K562 (cell line): Measurements from ENCODE around the gene KRT39. TPM values are rescaled to one million over a fixed set of nuclear protein-coding genes. Genes with fewer than 3 reads are reported as not detected.
A peak's percentile ranks its signal among the peaks of the same experiment; 100 is the strongest.

Source experiments
- ATAC-seq: fragments of 200-7000 bp; cut with Tn5 transposase; 3 replicates; pipeline ENCODE4 v1.9.1; 2020; ENCODE audit warnings: moderate library complexity
- BruUV-seq: library from RNA; stranded (reverse); fragments of 400-500 nt; replicated peaks from 2 replicates; lab custom pipeline; 2021; lab: Mats Ljungman, UMichigan
- CTCF ChIA-PET: fragments of 300-600 bp; formaldehyde crosslinking; extraction: SDS; loops from one replicate; lab custom pipeline; 2021; ENCODE audit warnings: low intra/inter-chr PET ratio; lab: Yijun Ruan, JAX
- POLR2A ChIA-PET: fragments of 300-600, 350-650 bp; sonication (Branson Sonifier 250); formaldehyde crosslinking; extraction: SDS; loops from one replicate; lab custom pipeline; 2021; ENCODE audit warnings: antibody characterized with exemption, inconsistent platforms; lab: Yijun Ruan, JAX
- DNase-seq, 4 experiments: peaks; one replicate each; pipeline versions ENCODE4 v3.0.0 to v3.0.0-alpha.2; 2011 to 2018; ENCODE audit warnings: low spot score in 3 of 4, mixed read lengths in 3 of 4; ENCODE audit errors: extremely low read depth in 1 of 4
- FAIRE-seq: peaks from 2 replicates; lab custom pipeline; 2011; peaks lifted over from hg19 to GRCh38; lab: Jason Lieb, UNC
- H2AFZ ChIP-seq: 2 replicates; pipeline ENCODE4 v1.6.0; 2011; ENCODE audit warnings: low read depth, low read length, control low read depth, inconsistent platforms
- H3K27ac ChIP-seq: fragments of 200-600 bp; 3 replicates; pipeline ENCODE4 v1.8.0; 2011; ENCODE audit warnings: low read depth, mild to moderate bottlenecking, control low read depth, inconsistent platforms, low read length, moderate library complexity, mixed read lengths; ENCODE audit errors: extremely low read depth
- H3K27me3 ChIP-seq, 2 experiments: fragments of 300-600 bp in 1 of 2; 2 replicates in 1 of 2; 3 replicates in 1 of 2; pipeline versions ENCODE4 v1.6.0 to v1.8.0; 2011; ENCODE audit warnings: inconsistent platforms in 2 of 2, low read length in 2 of 2, mild to moderate bottlenecking in 1 of 2, mixed read lengths in 1 of 2, moderate library complexity in 1 of 2; ENCODE audit not compliant: control insufficient read depth in 2 of 2, insufficient read depth in 2 of 2
- H3K36me3 ChIP-seq: fragments of 300-600 bp; 3 replicates; pipeline ENCODE4 v1.8.0; 2011; ENCODE audit warnings: mild to moderate bottlenecking, low read length, inconsistent platforms; ENCODE audit not compliant: control insufficient read depth, insufficient read depth
- H3K4me1 ChIP-seq, 2 experiments: fragments of 200-600 bp in 1 of 2; replicated peaks in 1 of 2; 2 replicates in 1 of 2; 3 replicates in 1 of 2; pipeline versions ENCODE4 v1.5.1 to v1.8.0; 2011; ENCODE audit warnings: inconsistent platforms in 2 of 2, low read length in 2 of 2, mild to moderate bottlenecking in 1 of 2, mixed read lengths in 1 of 2, moderate library complexity in 1 of 2; ENCODE audit not compliant: control insufficient read depth in 2 of 2, insufficient read depth in 2 of 2
- H3K4me2 ChIP-seq: 2 replicates; pipeline ENCODE4 v1.6.1; 2011; ENCODE audit warnings: low read length, control low read depth, inconsistent platforms, mixed read lengths; ENCODE audit not compliant: insufficient read depth
- H3K4me3 ChIP-seq: fragments of 200-600 bp; sonication (generic), shearing (Covaris generic); 2 replicates; pipeline ENCODE4 v1.5.1; 2016; ENCODE audit warnings: control low read depth, inconsistent platforms
- H3K79me2 ChIP-seq: fragments of 200-600 bp; 3 replicates; pipeline ENCODE4 v1.8.0; 2011; ENCODE audit warnings: low read length, inconsistent platforms; ENCODE audit not compliant: control insufficient read depth, insufficient read depth
- H3K9ac ChIP-seq, 2 experiments: 2 replicates each; pipeline versions ENCODE4 v1.6.0 to v1.6.1; 2011; ENCODE audit warnings: low read depth in 2 of 2, low read length in 2 of 2, control low read depth in 1 of 2, inconsistent platforms in 1 of 2, mild to moderate bottlenecking in 1 of 2, mixed read lengths in 1 of 2; ENCODE audit not compliant: insufficient read depth in 1 of 2
- H3K9me1 ChIP-seq: one replicate; pipeline ENCODE4 v1.6.0; 2011; ENCODE audit warnings: inconsistent platforms, mild to moderate bottlenecking, low read length, moderate library complexity; ENCODE audit not compliant: control insufficient read depth, insufficient read depth
- H3K9me3 ChIP-seq: replicated peaks from 2 replicates; pipeline ENCODE4 v1.5.1; 2011; ENCODE audit warnings: low read depth, low read length, inconsistent platforms; ENCODE audit not compliant: control insufficient read depth, insufficient read depth
- H4K20me1 ChIP-seq: replicated peaks from 2 replicates; pipeline ENCODE4 v1.6.1; 2011; ENCODE audit warnings: low read length, inconsistent platforms, mixed read lengths; ENCODE audit not compliant: control insufficient read depth, insufficient read depth
- MAX ChIP-seq: sonication (generic); formaldehyde crosslinking; IDR thresholded peaks from 2 replicates; pipeline ENCODE4 v1.9.0; 2022; ENCODE audit warnings: mild to moderate bottlenecking, missing genetic modification reagents
- ZNF121 ChIP-seq: sonication (generic); formaldehyde crosslinking; conservative IDR thresholded peaks from 2 replicates; pipeline ENCODE4 v1.8.0; 2022; ENCODE audit warnings: missing genetic modification reagents
- ZNF316 ChIP-seq: fragments of 450-650 bp; IDR thresholded peaks from 2 replicates; pipeline ENCODE4 v1.6.1; 2016
- ZNF655 ChIP-seq: fragments of 250-450 bp; sonication (Bioruptor Pico); IDR thresholded peaks from 2 replicates; pipeline ENCODE4 v1.5.0; 2021
- WGBS: fragments of 100-300 bp; shearing (Covaris generic); methylation state at CpG from one replicate; pipeline ENCODE4 v1.1.6; 2016; ENCODE audit warnings: low coverage, mixed read lengths; ENCODE audit not compliant: insufficient coverage; ENCODE audit errors: missing lambda C conversion rate; 5-methylcytosine and 5-hydroxymethylcytosine counted together
- in situ Hi-C: fragments of 300-500 bp; cut with MboI; formaldehyde crosslinking; loops from 4 replicates; pipeline ENCODE4 v1.15.0; 2018; ENCODE audit warnings: inconsistent platforms, mixed read lengths
- intact Hi-C: fragments of 100-400 bp; cut with micrococcal nuclease; formaldehyde crosslinking; loops from 2 replicates; pipeline ENCODE4 v1.14.2; 2022
- polyA plus RNA-seq, 8 experiments: library from polyadenylated mRNA; depleted of rRNA in 4 of 8; stranded (reverse) in 5 of 8; unstranded in 3 of 8; fragments of >200 nt; fragmentation: Nextera tagmentation in 2 of 8; fragmentation: Illumina TruSeq in 1 of 8; extraction: Ambion mirVana in 2 of 8; extraction: Trizol in 1 of 8; gene quantifications; 2 replicates each; pipeline versions ENCODE4 v1.2.1 to v1.2.3, GENCODE V29; 2011 to 2014; ENCODE audit warnings: inconsistent platforms in 1 of 8, missing spikeins in 1 of 8
- total RNA-seq, 7 experiments: library from RNA; depleted of rRNA in 6 of 7; stranded (reverse); fragments of >200 nt in 6 of 7; fragmentation: Illumina TruSeq in 2 of 7; extraction: Trizol in 2 of 7; gene quantifications; 2 replicates each; pipeline versions ENCODE4 v1.2.1 to v1.2.3, GENCODE V29; 2011 to 2021; ENCODE audit warnings: low replicate concordance in 1 of 7
- TF ChIP-seq, protein P1 (sequence below): IDR thresholded peaks from 2 replicates; pipeline ENCODE4 v1.6.1; 2016; ENCODE audit warnings: missing genetic modification characterization, missing compliant biosample characterization

KRT39 gene
- total and polyA plus RNA-seq, 9 of the 15 experiments (the other 6 are each of a cell fraction or from before 2014, with no cell fraction given): not detected

GRCh38 chr17:40975516-40975915, 8.8 kb upstream of the KRT39 start:
- intact Hi-C loops: no loop called here
- H3K9me3 ChIP-seq: no peaks in the 10 kb centered on the region
- in situ Hi-C loops: no loop called here
- H2AFZ ChIP-seq: no peak overlapping the region
- ATAC-seq (no peak), DNase-seq (no peak), FAIRE-seq (no peak)
- H3K4me3 ChIP-seq: no peak overlapping the region
- peaks cover 3 to 18% of the 10 kb centered on the region in 2 experiments; a peak in 3 of 5 replicates for H3K27me3 ChIP-seq
- H3K27ac ChIP-seq: no peak overlapping the region
- H3K79me2 ChIP-seq: no peaks in the 10 kb centered on the region
- H3K4me1 ChIP-seq: no peaks in the 10 kb centered on the region; a peak in 1 of 5 replicates
- no peak overlapping the region for H3K4me2 ChIP-seq
- no peak for TF ChIP-seq MAX
- TF ChIP-seq ZNF316: peak; percentile 20; the same call in 1 of the 2 replicates
- no peak for TF ChIP-seq ZNF655
- CTCF ChIA-PET: no interaction called here
- POLR2A ChIA-PET: no interaction called here
- peaks cover 3% of the 10 kb centered on the region for H3K9me1 ChIP-seq
- H4K20me1 ChIP-seq: no peaks in the 10 kb centered on the region; the same call in 1 of the 2 replicates
- BruUV-seq: no TSS peak
- no peak overlapping the region for H3K9ac ChIP-seq
- no peaks in the 10 kb centered on the region for H3K36me3 ChIP-seq

DNA sequence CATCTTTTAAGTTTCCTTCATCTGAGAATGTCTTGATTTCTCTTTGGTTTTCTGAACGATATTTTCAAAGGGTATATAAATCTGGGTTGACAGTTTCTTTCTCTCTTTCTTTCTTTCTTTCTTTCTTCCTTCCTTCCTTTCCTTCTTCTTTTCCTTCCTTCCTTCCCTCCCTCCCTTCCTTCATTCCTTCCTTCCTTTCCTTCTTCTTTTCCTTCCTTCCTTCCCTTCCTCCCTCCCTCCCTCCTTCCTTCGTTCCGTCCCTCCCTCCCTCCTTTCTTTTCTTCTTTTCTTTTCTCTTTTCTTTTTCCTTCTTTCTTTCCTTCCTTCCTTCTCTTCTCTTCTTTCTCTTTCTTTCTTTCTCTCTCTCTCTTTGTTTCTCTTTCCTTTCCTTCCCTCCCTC, 7.6 kb upstream of the KRT39 start:
- Histone ChIP-seq H3K9me1 (no peaks in the 10 kb centered on the region), H3K4me1 (no peaks in the 10 kb centered on the region), H3K79me2 (no peaks in the 10 kb centered on the region), H3K9me3 (no peaks in the 10 kb centered on the region), H4K20me1 (no peaks in the 10 kb centered on the region; the same call in 1 of the 2 replicates)
- ChIA-PET POLR2A (interaction anchor here (0.6 kb wide), 1 partner anchor 715 kb away, joined by 3 read pairs; no protein-coding TSS in a partner anchor), CTCF (no interaction called here)
- in situ Hi-C loops: no loop called here
- no peak for FAIRE-seq
- TF ChIP-seq, protein P1, sequence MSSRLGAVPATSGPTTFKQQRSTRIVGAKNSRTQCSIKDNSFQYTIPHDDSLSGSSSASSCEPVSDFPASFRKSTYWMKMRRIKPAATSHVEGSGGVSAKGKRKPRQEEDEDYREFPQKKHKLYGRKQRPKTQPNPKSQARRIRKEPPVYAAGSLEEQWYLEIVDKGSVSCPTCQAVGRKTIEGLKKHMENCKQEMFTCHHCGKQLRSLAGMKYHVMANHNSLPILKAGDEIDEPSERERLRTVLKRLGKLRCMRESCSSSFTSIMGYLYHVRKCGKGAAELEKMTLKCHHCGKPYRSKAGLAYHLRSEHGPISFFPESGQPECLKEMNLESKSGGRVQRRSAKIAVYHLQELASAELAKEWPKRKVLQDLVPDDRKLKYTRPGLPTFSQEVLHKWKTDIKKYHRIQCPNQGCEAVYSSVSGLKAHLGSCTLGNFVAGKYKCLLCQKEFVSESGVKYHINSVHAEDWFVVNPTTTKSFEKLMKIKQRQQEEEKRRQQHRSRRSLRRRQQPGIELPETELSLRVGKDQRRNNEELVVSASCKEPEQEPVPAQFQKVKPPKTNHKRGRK (tag): peak; percentile 65; the same call in 1 of the 2 replicates
- TF ChIP-seq ZNF121: no peak
- TF ChIP-seq, all 486 proteins: peak for 1
- intact Hi-C loops: no loop called here
- no peak for ATAC-seq
- Histone ChIP-seq H3K27ac (no peak overlapping the region), H2AFZ (no peak overlapping the region), H3K27me3 (peaks cover 0 to 13% of the 10 kb centered on the region in 2 experiments; a peak in 1 of 5 replicates), H3K36me3 (no peaks in the 10 kb centered on the region), H3K9ac (no peak overlapping the region), H3K4me2 (no peak overlapping the region), H3K4me3 (no peak overlapping the region)
- 0% methylated on average over 3 of the region's 3 CpGs for WGBS
- BruUV-seq: no TSS peak
- no peak for DNase-seq
